Fibroblast of lung (primary cell): ENCODE measurements around the gene SH3PXD2A. TPM values are rescaled to one million over a fixed set of nuclear protein-coding genes. Genes with fewer than 3 reads are reported as not detected.

ENCODE experiments used
- DNase-seq, 2 donors: peaks; one replicate each; pipeline versions ENCODE4 v3.0.0 to v3.0.0-alpha.2; 2010; ENCODE audit warnings: low read depth in 2 of 2
- H2AFZ ChIP-seq: 2 replicates; pipeline ENCODE4 v1.5.1; 2012; ENCODE audit warnings: low read length, control low read depth, inconsistent platforms
- H3K27ac ChIP-seq: 2 replicates; pipeline ENCODE4 v1.5.1; 2011; ENCODE audit warnings: low read length, control low read depth; ENCODE audit not compliant: insufficient read depth
- H3K27me3 ChIP-seq: 2 replicates; pipeline ENCODE4 v1.5.1; 2011; ENCODE audit warnings: mild to moderate bottlenecking, low read length; ENCODE audit not compliant: control insufficient read depth, insufficient read depth
- H3K36me3 ChIP-seq: 2 replicates; pipeline ENCODE4 v1.5.1; 2011; ENCODE audit warnings: low read length; ENCODE audit not compliant: control insufficient read depth, insufficient read depth
- H3K4me1 ChIP-seq: 2 replicates; pipeline ENCODE4 v1.5.1; 2011; ENCODE audit warnings: low read length; ENCODE audit not compliant: control insufficient read depth, insufficient read depth; ENCODE audit errors: extremely low read depth
- H3K4me2 ChIP-seq: 2 replicates; pipeline ENCODE4 v1.5.1; 2011; ENCODE audit warnings: low read length, control low read depth; ENCODE audit not compliant: insufficient read depth; ENCODE audit errors: extremely low read depth
- H3K4me3 ChIP-seq, 4 experiments: fragments of 200-600 bp in 1 of 4; sonication (generic) in 1 of 4; replicated peaks in 1 of 4; 2 replicates each; pipeline ENCODE4 v1.5.1; 2011 to 2016; ENCODE audit warnings: low read length in 4 of 4, low read depth in 3 of 4, mild to moderate bottlenecking in 3 of 4, control low read depth in 2 of 4, inconsistent platforms in 1 of 4, mixed read lengths in 1 of 4; ENCODE audit not compliant: insufficient read depth in 1 of 4; ENCODE audit errors: control extremely low read depth in 1 of 4
- H3K79me2 ChIP-seq: 2 replicates; pipeline ENCODE4 v1.5.1; 2012; ENCODE audit warnings: mild to moderate bottlenecking, low read length, inconsistent platforms; ENCODE audit not compliant: control insufficient read depth, insufficient read depth
- H3K9ac ChIP-seq: 2 replicates; pipeline ENCODE4 v1.5.1; 2011; ENCODE audit warnings: mild to moderate bottlenecking, low read length, control low read depth; ENCODE audit not compliant: insufficient read depth
- H3K9me3 ChIP-seq: 2 replicates; pipeline ENCODE4 v1.5.1; 2012; ENCODE audit warnings: low read depth, low read length; ENCODE audit not compliant: control insufficient read depth, insufficient read depth
- H4K20me1 ChIP-seq: 2 replicates; pipeline ENCODE4 v1.5.1; 2011; ENCODE audit warnings: low read length; ENCODE audit not compliant: control insufficient read depth, insufficient read depth; ENCODE audit errors: extremely low read depth
- EZH2 ChIP-seq: IDR thresholded peaks from 2 replicates; pipeline ENCODE4 v1.5.1; 2012; ENCODE audit warnings: low read length, control low read depth, mild to moderate bottlenecking; ENCODE audit errors: missing control alignments
- polyA plus RNA-seq, 2 donors: library from polyadenylated mRNA; depleted of rRNA in 1 of 2; stranded (reverse) in 1 of 2; unstranded in 1 of 2; fragments of >200 nt; gene quantifications; 2 replicates each; pipeline ENCODE4 v1.2.1, GENCODE V29; 2011 to 2012; ENCODE audit warnings: missing spikeins in 1 of 2
- total RNA-seq: library from RNA; depleted of rRNA; stranded (reverse); fragments of >200 nt; gene quantifications from 2 replicates; pipeline ENCODE4 v1.2.1, GENCODE V29; 2014
- TF ChIP-seq, protein P1 (sequence below), 2 donors: IDR thresholded peaks in 1 of 2; conservative IDR thresholded peaks in 1 of 2; 1 replicate in 1 of 2; 2 replicates in 1 of 2; pipeline ENCODE4 v1.5.1; 2011 to 2012; ENCODE audit warnings: low read length in 2 of 2, control low read depth in 1 of 2, inconsistent platforms in 1 of 2, low read depth in 1 of 2, mild to moderate bottlenecking in 1 of 2

SH3PXD2A gene
- total and polyA plus RNA-seq, 2 donors (not counting 1 experiment from before 2014, with no cell fraction given): 25.5 to 33.2 TPM

DNA sequence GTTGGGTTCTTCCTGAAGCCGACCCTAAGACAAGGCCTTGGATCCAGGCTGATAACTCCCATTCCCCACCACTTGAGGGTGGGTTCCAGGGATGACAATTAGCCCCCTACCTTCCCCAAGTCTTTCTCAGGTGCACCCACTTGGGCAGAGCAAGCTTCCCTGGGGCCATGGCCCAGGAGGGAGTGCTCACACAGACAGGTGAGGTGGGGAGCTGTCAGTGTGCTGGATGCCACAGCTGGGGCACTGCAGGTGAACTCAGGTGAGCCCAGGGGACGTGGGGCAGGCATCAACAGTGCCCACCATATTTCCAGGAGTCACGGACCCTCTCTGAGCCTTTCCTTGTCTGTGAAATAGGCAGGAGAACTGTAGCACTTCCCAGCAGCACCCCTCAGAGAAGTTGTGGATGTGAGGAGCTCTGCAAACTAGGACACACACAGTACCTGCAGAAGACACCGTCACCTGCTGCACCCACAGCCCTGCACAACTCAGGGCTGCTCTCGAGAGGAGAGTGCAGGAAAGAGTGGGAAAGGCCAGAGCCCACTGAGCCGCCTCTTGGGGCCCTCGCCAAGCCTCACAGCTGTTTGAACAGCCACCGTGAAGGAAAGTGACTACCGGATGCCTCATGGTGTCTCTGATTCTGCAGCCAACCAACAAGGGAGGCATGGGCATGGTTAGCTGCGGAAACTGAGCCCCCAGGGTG lies 17.9 kb downstream of the SH3PXD2A start:
- no peak for DNase-seq
- H3K79me2 ChIP-seq: peaks cover 16% of the 10 kb centered on the region
- H3K27ac ChIP-seq: no peak overlapping the region
- H3K9me3 ChIP-seq: no peaks in the 10 kb centered on the region
- no peaks in the 10 kb centered on the region for H3K27me3 ChIP-seq
- H3K4me3 ChIP-seq: no peak overlapping the region
- TF ChIP-seq EZH2: no peak
- TF ChIP-seq, protein P1, sequence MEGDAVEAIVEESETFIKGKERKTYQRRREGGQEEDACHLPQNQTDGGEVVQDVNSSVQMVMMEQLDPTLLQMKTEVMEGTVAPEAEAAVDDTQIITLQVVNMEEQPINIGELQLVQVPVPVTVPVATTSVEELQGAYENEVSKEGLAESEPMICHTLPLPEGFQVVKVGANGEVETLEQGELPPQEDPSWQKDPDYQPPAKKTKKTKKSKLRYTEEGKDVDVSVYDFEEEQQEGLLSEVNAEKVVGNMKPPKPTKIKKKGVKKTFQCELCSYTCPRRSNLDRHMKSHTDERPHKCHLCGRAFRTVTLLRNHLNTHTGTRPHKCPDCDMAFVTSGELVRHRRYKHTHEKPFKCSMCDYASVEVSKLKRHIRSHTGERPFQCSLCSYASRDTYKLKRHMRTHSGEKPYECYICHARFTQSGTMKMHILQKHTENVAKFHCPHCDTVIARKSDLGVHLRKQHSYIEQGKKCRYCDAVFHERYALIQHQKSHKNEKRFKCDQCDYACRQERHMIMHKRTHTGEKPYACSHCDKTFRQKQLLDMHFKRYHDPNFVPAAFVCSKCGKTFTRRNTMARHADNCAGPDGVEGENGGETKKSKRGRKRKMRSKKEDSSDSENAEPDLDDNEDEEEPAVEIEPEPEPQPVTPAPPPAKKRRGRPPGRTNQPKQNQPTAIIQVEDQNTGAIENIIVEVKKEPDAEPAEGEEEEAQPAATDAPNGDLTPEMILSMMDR (conservative IDR thresholded peaks at IDR 0.05 in 1 of 2, IDR thresholded peaks at IDR 0.05 in 1 of 2; ENCODE audit: low read depth in 1 of 2, low read length in 2 of 2): no peak
- peaks cover 12% of the 10 kb centered on the region for H3K4me1 ChIP-seq
- no peaks in the 10 kb centered on the region for H3K36me3 ChIP-seq
- H2AFZ ChIP-seq: no peak overlapping the region
- H4K20me1 ChIP-seq: no peaks in the 10 kb centered on the region
- H3K4me2 ChIP-seq: no peak overlapping the region
- no peak overlapping the region for H3K9ac ChIP-seq

DNA sequence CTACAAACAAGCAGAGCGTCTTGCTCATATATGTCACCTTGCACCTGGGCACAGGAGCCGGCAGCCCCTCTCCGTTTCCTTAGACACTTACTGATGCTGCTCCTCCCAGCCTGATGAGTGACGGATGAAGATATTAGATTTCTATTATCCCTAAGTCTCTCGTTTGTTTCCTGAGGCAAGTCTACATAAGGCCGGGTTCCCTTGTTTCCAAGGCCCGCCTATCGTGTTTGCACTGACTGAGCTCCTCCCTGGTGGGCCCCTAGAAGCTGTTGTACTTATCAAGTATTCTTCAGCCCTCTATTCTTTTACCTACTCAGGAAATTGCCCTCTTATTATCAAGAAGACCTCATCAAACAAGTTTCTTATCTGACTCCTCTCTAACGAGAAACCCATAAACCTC lies 18.5 kb downstream of the SH3PXD2A start:
- no peak for TF ChIP-seq EZH2
- TF ChIP-seq, protein P1 (conservative IDR thresholded peaks at IDR 0.05 in 1 of 2, IDR thresholded peaks at IDR 0.05 in 1 of 2; ENCODE audit: low read depth in 1 of 2, low read length in 2 of 2): no peak
- no peak for DNase-seq
- no peak overlapping the region for H2AFZ ChIP-seq
- no peaks in the 10 kb centered on the region for H3K36me3 ChIP-seq
- no peaks in the 10 kb centered on the region for H4K20me1 ChIP-seq
- H3K27ac ChIP-seq: no peak overlapping the region
- H3K27me3 ChIP-seq: no peaks in the 10 kb centered on the region
- no peak overlapping the region for H3K4me2 ChIP-seq
- H3K9me3 ChIP-seq: no peaks in the 10 kb centered on the region
- peaks cover 12% of the 10 kb centered on the region for H3K4me1 ChIP-seq
- no peak overlapping the region for H3K9ac ChIP-seq
- H3K4me3 ChIP-seq: no peak overlapping the region
- H3K79me2 ChIP-seq: peaks cover 16% of the 10 kb centered on the region

DNA sequence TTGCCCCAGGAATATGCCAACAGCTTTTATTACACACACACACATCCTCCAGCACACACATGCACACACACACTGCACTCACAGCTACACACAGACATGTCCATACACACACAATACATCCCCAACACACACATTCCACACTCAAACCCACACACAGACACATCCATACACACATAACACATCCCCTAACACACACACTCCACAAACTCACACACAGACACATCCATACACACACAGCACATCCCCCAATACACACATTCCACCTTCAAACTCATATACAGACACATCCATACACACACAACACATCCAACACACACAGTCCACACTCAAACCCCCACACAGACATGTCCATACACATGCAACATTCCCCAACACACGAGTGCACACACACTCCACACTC lies 19.1 kb downstream of the SH3PXD2A start:
- H3K4me2 ChIP-seq: no peak overlapping the region
- H3K27ac ChIP-seq: no peak overlapping the region
- no peak for DNase-seq
- no peaks in the 10 kb centered on the region for H3K9me3 ChIP-seq
- H3K27me3 ChIP-seq: no peaks in the 10 kb centered on the region
- peaks cover 12% of the 10 kb centered on the region for H3K4me1 ChIP-seq
- H3K4me3 ChIP-seq: no peak overlapping the region
- TF ChIP-seq EZH2: no peak
- TF ChIP-seq, protein P1 (conservative IDR thresholded peaks at IDR 0.05 in 1 of 2, IDR thresholded peaks at IDR 0.05 in 1 of 2; ENCODE audit: low read depth in 1 of 2, low read length in 2 of 2): no peak
- H3K9ac ChIP-seq: no peak overlapping the region
- no peak overlapping the region for H2AFZ ChIP-seq
- H3K79me2 ChIP-seq: peaks cover 13% of the 10 kb centered on the region
- H3K36me3 ChIP-seq: no peaks in the 10 kb centered on the region
- H4K20me1 ChIP-seq: no peaks in the 10 kb centered on the region
